Measurements from ENCODE around the gene SETD2. TPM values are rescaled to one million over a fixed set of nuclear protein-coding genes. Genes with fewer than 3 reads are reported as not detected.

Gene SETD2
- total RNA-seq, 1 experiment from 2014 or later = 24.1 TPM

DNA sequence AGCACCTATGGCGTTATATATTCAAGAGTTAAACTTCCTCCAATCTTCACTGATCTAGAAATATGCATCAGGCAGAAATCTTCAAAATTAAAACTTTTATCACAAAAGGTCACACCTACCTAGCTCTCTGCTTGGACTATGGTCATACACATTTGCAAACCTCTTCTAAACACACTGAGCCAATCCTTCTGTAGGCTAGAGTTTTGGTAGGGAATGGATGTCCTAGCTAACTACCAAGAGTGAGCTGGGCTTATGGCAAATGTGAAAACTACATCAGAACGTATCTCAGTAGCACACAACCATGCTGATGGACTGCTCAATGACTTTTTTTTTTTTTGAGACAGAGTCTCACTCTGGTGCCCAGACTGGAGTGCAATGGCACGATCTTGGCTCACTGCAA is 29.6 kb downstream of the SETD2 start:
- Histone ChIP-seq H3K4me2 (ENCODE audit: low read length) (no peak overlapping the region), H3K4me1 (ENCODE audit: insufficient read depth, low read length) (no peaks in the 10 kb centered on the region), H3K4me3 (ENCODE audit: low read length) (no peak overlapping the region), H3K9me2 (replicated peaks; ENCODE audit: low read length) (no peaks in the 10 kb centered on the region), H4K20me1 (ENCODE audit: low read length) (peaks cover 26% of the 10 kb centered on the region), H3K9me3 (ENCODE audit: low read length) (no peaks in the 10 kb centered on the region), H3K9ac (ENCODE audit: low read length) (no peak overlapping the region), H2AFZ (ENCODE audit: low read length) (no peak overlapping the region), H3K27ac (ENCODE audit: low read length) (no peak overlapping the region), H3K79me2 (ENCODE audit: low read length) (peaks cover 97% of the 10 kb centered on the region), H3F3A (ENCODE audit: low read length, unreplicated experiment) (no peaks in the 10 kb centered on the region), H3K36me3 (ENCODE audit: low read depth, low read length) (no peaks in the 10 kb centered on the region), H3K27me3 (ENCODE audit: low read length) (no peaks in the 10 kb centered on the region)
- TF ChIP-seq, protein P1, sequence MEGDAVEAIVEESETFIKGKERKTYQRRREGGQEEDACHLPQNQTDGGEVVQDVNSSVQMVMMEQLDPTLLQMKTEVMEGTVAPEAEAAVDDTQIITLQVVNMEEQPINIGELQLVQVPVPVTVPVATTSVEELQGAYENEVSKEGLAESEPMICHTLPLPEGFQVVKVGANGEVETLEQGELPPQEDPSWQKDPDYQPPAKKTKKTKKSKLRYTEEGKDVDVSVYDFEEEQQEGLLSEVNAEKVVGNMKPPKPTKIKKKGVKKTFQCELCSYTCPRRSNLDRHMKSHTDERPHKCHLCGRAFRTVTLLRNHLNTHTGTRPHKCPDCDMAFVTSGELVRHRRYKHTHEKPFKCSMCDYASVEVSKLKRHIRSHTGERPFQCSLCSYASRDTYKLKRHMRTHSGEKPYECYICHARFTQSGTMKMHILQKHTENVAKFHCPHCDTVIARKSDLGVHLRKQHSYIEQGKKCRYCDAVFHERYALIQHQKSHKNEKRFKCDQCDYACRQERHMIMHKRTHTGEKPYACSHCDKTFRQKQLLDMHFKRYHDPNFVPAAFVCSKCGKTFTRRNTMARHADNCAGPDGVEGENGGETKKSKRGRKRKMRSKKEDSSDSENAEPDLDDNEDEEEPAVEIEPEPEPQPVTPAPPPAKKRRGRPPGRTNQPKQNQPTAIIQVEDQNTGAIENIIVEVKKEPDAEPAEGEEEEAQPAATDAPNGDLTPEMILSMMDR (conservative IDR thresholded peaks at IDR 0.05; ENCODE audit: low read depth, low read length) = no peak
- TF ChIP-seq EZH2phosphoT487 (IDR thresholded peaks at IDR 0.05; ENCODE audit: borderline replicate concordance, low read length) (no peak), EZH2 (IDR thresholded peaks at IDR 0.05; ENCODE audit: low read length, unreplicated experiment) (no peak)
- ChIA-PET POLR2A (ENCODE audit: unreplicated experiment) (no interaction called here), CTCF (no interaction called here)
- no peak for DNase-seq
- no TSS peak for BruUV-seq (replicated peaks)
- ATAC-seq = no peak
- intact Hi-C loops (cut with micrococcal nuclease) = no loop called here

DNA sequence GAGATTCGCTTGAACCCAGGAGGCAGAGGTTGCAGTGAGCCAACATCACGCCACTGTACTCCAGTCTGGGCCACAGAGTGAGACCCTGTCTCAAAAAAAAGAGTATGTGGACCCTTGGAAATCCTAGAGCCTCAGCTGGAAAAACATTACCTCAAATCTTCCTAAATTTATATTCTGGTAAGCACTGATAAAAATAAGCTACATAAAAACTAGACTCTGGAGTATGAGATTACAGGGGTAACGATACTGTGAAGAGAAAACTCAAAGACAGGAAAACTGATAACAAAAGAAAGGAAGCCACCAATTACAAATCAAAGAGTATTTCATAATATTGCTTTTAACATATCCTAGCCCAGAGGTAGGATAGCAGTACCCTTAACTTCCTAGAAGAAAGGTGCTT is 30.3 kb downstream of the SETD2 start:
- ChIA-PET CTCF (no interaction called here), POLR2A (ENCODE audit: unreplicated experiment) (no interaction called here)
- BruUV-seq (replicated peaks) = no TSS peak
- Histone ChIP-seq H4K20me1 (ENCODE audit: low read length) (peaks cover 24% of the 10 kb centered on the region), H3K9me2 (replicated peaks; ENCODE audit: low read length) (no peaks in the 10 kb centered on the region), H3K4me3 (ENCODE audit: low read length) (no peak overlapping the region), H3K4me1 (ENCODE audit: insufficient read depth, low read length) (no peaks in the 10 kb centered on the region), H3K9me3 (ENCODE audit: low read length) (no peaks in the 10 kb centered on the region), H2AFZ (ENCODE audit: low read length) (no peak overlapping the region), H3K27ac (ENCODE audit: low read length) (no peak overlapping the region), H3F3A (ENCODE audit: low read length, unreplicated experiment) (no peaks in the 10 kb centered on the region), H3K4me2 (ENCODE audit: low read length) (no peak overlapping the region), H3K27me3 (ENCODE audit: low read length) (no peaks in the 10 kb centered on the region), H3K36me3 (ENCODE audit: low read depth, low read length) (no peaks in the 10 kb centered on the region), H3K9ac (ENCODE audit: low read length) (no peak overlapping the region), H3K79me2 (ENCODE audit: low read length) (peaks cover 97% of the 10 kb centered on the region)
- TF ChIP-seq, protein P1 (conservative IDR thresholded peaks at IDR 0.05; ENCODE audit: low read depth, low read length) = no peak
- ATAC-seq (no peak), DNase-seq (no peak)
- intact Hi-C loops (cut with micrococcal nuclease) = no loop called here

DNA sequence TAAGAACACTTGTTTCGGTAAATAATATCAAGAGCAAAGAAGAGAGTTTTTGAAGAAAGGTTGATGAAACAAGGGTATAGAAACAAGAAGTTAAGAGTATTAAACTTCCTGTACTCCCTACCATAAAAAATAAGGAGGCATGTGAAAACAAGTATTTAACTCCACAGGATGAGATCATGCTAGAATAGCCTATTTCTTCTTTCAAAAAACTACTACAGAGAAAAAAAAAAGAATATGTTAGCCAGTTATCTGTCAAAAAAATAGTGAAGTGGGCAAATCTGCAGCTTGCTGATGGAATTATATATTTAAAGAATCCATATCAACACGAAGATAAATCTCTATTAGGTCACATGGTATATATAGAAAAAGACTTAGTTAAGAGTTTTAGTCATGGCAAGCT is 33.4 kb downstream of the SETD2 start:
- H3K4me2 ChIP-seq (ENCODE audit: low read length) = no peak overlapping the region
- H2AFZ ChIP-seq (ENCODE audit: low read length) = no peak overlapping the region
- no peak overlapping the region for H3K4me3 ChIP-seq (ENCODE audit: low read length)
- no peaks in the 10 kb centered on the region for H3K9me3 ChIP-seq (ENCODE audit: low read length)
- H3K36me3 ChIP-seq (ENCODE audit: low read depth, low read length) = peaks cover 2% of the 10 kb centered on the region; the same call in 1 of the 2 replicates
- ATAC-seq (no peak), DNase-seq (no peak)
- CTCF ChIA-PET = no interaction called here
- no peak overlapping the region for H3K27ac ChIP-seq (ENCODE audit: low read length)
- H3F3A ChIP-seq (ENCODE audit: low read length, unreplicated experiment) = no peaks in the 10 kb centered on the region
- intact Hi-C loops (cut with micrococcal nuclease) = no loop called here
- no peaks in the 10 kb centered on the region for H3K4me1 ChIP-seq (ENCODE audit: insufficient read depth, low read length)
- no peaks in the 10 kb centered on the region for H3K9me2 ChIP-seq (replicated peaks; ENCODE audit: low read length)
- no peaks in the 10 kb centered on the region for H3K27me3 ChIP-seq (ENCODE audit: low read length)
- peaks cover 100% of the 10 kb centered on the region for H3K79me2 ChIP-seq (ENCODE audit: low read length)
- H3K9ac ChIP-seq (ENCODE audit: low read length) = no peak overlapping the region
- POLR2A ChIA-PET (ENCODE audit: unreplicated experiment) = no interaction called here
- TF ChIP-seq EZH2 (IDR thresholded peaks at IDR 0.05; ENCODE audit: low read length, unreplicated experiment) (no peak), EZH2phosphoT487 (IDR thresholded peaks at IDR 0.05; ENCODE audit: borderline replicate concordance, low read length) (no peak)
- TF ChIP-seq, protein P1 (conservative IDR thresholded peaks at IDR 0.05; ENCODE audit: low read depth, low read length) = no peak
- H4K20me1 ChIP-seq (ENCODE audit: low read length) = peaks cover 29% of the 10 kb centered on the region
- no TSS peak for BruUV-seq (replicated peaks)
